ENCODE data around the gene TEX48.

TEX48 gene

GRCh38 chr9:114666401-114666800 is 15.6 kb downstream of the TEX48 start:
- H3K27ac ChIP-seq (ENCODE audit: low read depth, low read length): no peak overlapping the region
- no peak overlapping the region for H4K8ac ChIP-seq (ENCODE audit: low read depth, low read length)
- no peak overlapping the region for H4K5ac ChIP-seq (ENCODE audit: low read length)
- no peak overlapping the region for H3K23ac ChIP-seq (ENCODE audit: low read length)
- H3K4me2 ChIP-seq (ENCODE audit: low read length): no peak overlapping the region
- H3K4ac ChIP-seq (ENCODE audit: low read depth, low read length): no peak overlapping the region
- no peaks in the 10 kb centered on the region for H3K4me1 ChIP-seq (ENCODE audit: control insufficient read depth, low read depth, low read length)
- no peak for DNase-seq
- no peak overlapping the region for H2BK15ac ChIP-seq (replicated peaks; ENCODE audit: low read depth)
- H3K4me3 ChIP-seq (ENCODE audit: low read length): no peak overlapping the region
- H2AK5ac ChIP-seq (ENCODE audit: low read length): no peak overlapping the region
- WGBS (ENCODE audit: extremely low coverage, insufficient coverage, low lambda C conversion rate): no CpG with 5 or more reads among the region's 5 CpGs
- H3K79me1 ChIP-seq (ENCODE audit: low read length): no peaks in the 10 kb centered on the region
- no peaks in the 10 kb centered on the region for H3K36me3 ChIP-seq (ENCODE audit: control insufficient read depth, insufficient read depth, low read length)
- H3K79me2 ChIP-seq (ENCODE audit: control insufficient read depth, insufficient read depth, low read length): no peaks in the 10 kb centered on the region
- no peak overlapping the region for H2BK5ac ChIP-seq (ENCODE audit: low read length)
- H3K27me3 ChIP-seq (ENCODE audit: insufficient read depth, low read length, poor library complexity): no peaks in the 10 kb centered on the region
- no peak overlapping the region for H3K56ac ChIP-seq (ENCODE audit: low read length)
- no peak overlapping the region for H2BK120ac ChIP-seq (ENCODE audit: low read depth, low read length)
- H3K18ac ChIP-seq (ENCODE audit: low read length): no peak overlapping the region
- no peak overlapping the region for H3K9ac ChIP-seq (ENCODE audit: low read length)

- H3K79me1 ChIP-seq (ENCODE audit: low read length): no peaks in the 10 kb centered on the region
- no peak overlapping the region for H2BK5ac ChIP-seq (ENCODE audit: low read length)
- WGBS (ENCODE audit: extremely low coverage, insufficient coverage, low lambda C conversion rate): no CpG with 5 or more reads among the region's 3 CpGs
- H4K5ac ChIP-seq (ENCODE audit: low read length): no peak overlapping the region
- H2AK5ac ChIP-seq (ENCODE audit: low read length): no peak overlapping the region
- H3K27me3 ChIP-seq (ENCODE audit: insufficient read depth, low read length, poor library complexity): no peaks in the 10 kb centered on the region
- no peak overlapping the region for H4K8ac ChIP-seq (ENCODE audit: low read depth, low read length)
- H3K4me3 ChIP-seq (ENCODE audit: low read length): no peak overlapping the region
- H3K23ac ChIP-seq (ENCODE audit: low read length): no peak overlapping the region
- no peak overlapping the region for H3K9ac ChIP-seq (ENCODE audit: low read length)
- H2BK120ac ChIP-seq (ENCODE audit: low read depth, low read length): no peak overlapping the region
- no peak overlapping the region for H3K27ac ChIP-seq (ENCODE audit: low read depth, low read length)
- no peaks in the 10 kb centered on the region for H3K36me3 ChIP-seq (ENCODE audit: control insufficient read depth, insufficient read depth, low read length)
- H3K4me1 ChIP-seq (ENCODE audit: control insufficient read depth, low read depth, low read length): no peaks in the 10 kb centered on the region
- no peak overlapping the region for H3K56ac ChIP-seq (ENCODE audit: low read length)
- H2BK15ac ChIP-seq (replicated peaks; ENCODE audit: low read depth): no peak overlapping the region
- DNase-seq: no peak
- H3K4ac ChIP-seq (ENCODE audit: low read depth, low read length): no peak overlapping the region
- no peak overlapping the region for H3K18ac ChIP-seq (ENCODE audit: low read length)
- no peaks in the 10 kb centered on the region for H3K79me2 ChIP-seq (ENCODE audit: control insufficient read depth, insufficient read depth, low read length)
- no peak overlapping the region for H3K4me2 ChIP-seq (ENCODE audit: low read length)
Measured at GRCh38 chr9:114664181-114664580, 17.8 kb downstream of the TEX48 start.

GRCh38 chr9:114662081-114662989 is 19.7 kb downstream of the TEX48 start:
- Histone ChIP-seq H3K27ac (ENCODE audit: low read depth, low read length) (no peak overlapping the region), H3K4me1 (ENCODE audit: control insufficient read depth, low read depth, low read length) (no peaks in the 10 kb centered on the region), H3K18ac (ENCODE audit: low read length) (no peak overlapping the region), H3K79me2 (ENCODE audit: control insufficient read depth, insufficient read depth, low read length) (no peaks in the 10 kb centered on the region), H3K23ac (ENCODE audit: low read length) (no peak overlapping the region), H2BK15ac (replicated peaks; ENCODE audit: low read depth) (no peak overlapping the region), H3K56ac (ENCODE audit: low read length) (peak overlapping the region; percentile 50), H2AK5ac (ENCODE audit: low read length) (no peak overlapping the region), H3K27me3 (ENCODE audit: insufficient read depth, low read length, poor library complexity) (no peaks in the 10 kb centered on the region), H4K8ac (ENCODE audit: low read depth, low read length) (no peak overlapping the region), H4K5ac (ENCODE audit: low read length) (no peak overlapping the region), H3K9ac (ENCODE audit: low read length) (no peak overlapping the region), H3K4me2 (ENCODE audit: low read length) (no peak overlapping the region), H2BK120ac (ENCODE audit: low read depth, low read length) (no peak overlapping the region), H3K79me1 (ENCODE audit: low read length) (no peaks in the 10 kb centered on the region), H3K4ac (ENCODE audit: low read depth, low read length) (no peak overlapping the region), H2BK5ac (ENCODE audit: low read length) (no peak overlapping the region), H3K36me3 (ENCODE audit: control insufficient read depth, insufficient read depth, low read length) (no peaks in the 10 kb centered on the region), H3K4me3 (ENCODE audit: low read length) (no peak overlapping the region)
- no CpG with 5 or more reads among the region's 10 CpGs for whole genome bisulfite sequencing (ENCODE audit: extremely low coverage, insufficient coverage, low lambda C conversion rate)
- peak; percentile 63 for DNase-seq

- H4K5ac ChIP-seq (ENCODE audit: low read length): no peak within 1 kb of the TSS
- H3K23ac ChIP-seq (ENCODE audit: low read length): no peak within 1 kb of the TSS
- H3K27me3 ChIP-seq (ENCODE audit: insufficient read depth, low read length, poor library complexity): no peaks in the 10 kb centered on the region
- no peak within 1 kb of the TSS for H4K8ac ChIP-seq (ENCODE audit: low read depth, low read length)
- H3K27ac ChIP-seq (ENCODE audit: low read depth, low read length): no peak within 1 kb of the TSS
- H2BK5ac ChIP-seq (ENCODE audit: low read length): no peak within 1 kb of the TSS
- H3K79me2 ChIP-seq (ENCODE audit: control insufficient read depth, insufficient read depth, low read length): no peaks in the 10 kb centered on the region
- H3K4me2 ChIP-seq (ENCODE audit: low read length): no peak within 1 kb of the TSS
- H3K4me3 ChIP-seq (ENCODE audit: low read length): no peak within 1 kb of the TSS
- no peaks in the 10 kb centered on the region for H3K36me3 ChIP-seq (ENCODE audit: control insufficient read depth, insufficient read depth, low read length)
- H3K4ac ChIP-seq (ENCODE audit: low read depth, low read length): no peak within 1 kb of the TSS
- H3K9ac ChIP-seq (ENCODE audit: low read length): no peak within 1 kb of the TSS
- no peak within 1 kb of the TSS for H2AK5ac ChIP-seq (ENCODE audit: low read length)
- H2BK120ac ChIP-seq (ENCODE audit: low read depth, low read length): no peak within 1 kb of the TSS
- H3K56ac ChIP-seq (ENCODE audit: low read length): no peak within 1 kb of the TSS
- no peaks in the 10 kb centered on the region for H3K79me1 ChIP-seq (ENCODE audit: low read length)
- no CpG with 5 or more reads among the region's 6 CpGs for WGBS (ENCODE audit: extremely low coverage, insufficient coverage, low lambda C conversion rate)
- H2BK15ac ChIP-seq (replicated peaks; ENCODE audit: low read depth): no peak within 1 kb of the TSS
- no peak for DNase-seq
- no peak within 1 kb of the TSS for H3K18ac ChIP-seq (ENCODE audit: low read length)
- no peaks in the 10 kb centered on the region for H3K4me1 ChIP-seq (ENCODE audit: control insufficient read depth, low read depth, low read length)
Measured at GRCh38 chr9:114657705-114658104, 24.3 kb downstream of the TEX48 start, which contains the start of gene TEX53. TEX53 (minus strand) TSS chr9:114657805; CDS start chr9:114657774, 31 bp downstream.

GRCh38 chr9:114656301-114656700 is 25.7 kb downstream of the TEX48 start:
- Histone ChIP-seq H3K79me2 (ENCODE audit: control insufficient read depth, insufficient read depth, low read length) (no peaks in the 10 kb centered on the region), H3K27me3 (ENCODE audit: insufficient read depth, low read length, poor library complexity) (no peaks in the 10 kb centered on the region), H3K79me1 (ENCODE audit: low read length) (no peaks in the 10 kb centered on the region), H2BK5ac (ENCODE audit: low read length) (no peak overlapping the region), H4K5ac (ENCODE audit: low read length) (no peak overlapping the region), H2AK5ac (ENCODE audit: low read length) (no peak overlapping the region), H3K4ac (ENCODE audit: low read depth, low read length) (no peak overlapping the region), H3K23ac (ENCODE audit: low read length) (no peak overlapping the region), H3K36me3 (ENCODE audit: control insufficient read depth, insufficient read depth, low read length) (no peaks in the 10 kb centered on the region), H3K9ac (ENCODE audit: low read length) (no peak overlapping the region), H3K27ac (ENCODE audit: low read depth, low read length) (no peak overlapping the region), H3K4me3 (ENCODE audit: low read length) (no peak overlapping the region), H3K56ac (ENCODE audit: low read length) (no peak overlapping the region), H4K8ac (ENCODE audit: low read depth, low read length) (no peak overlapping the region), H3K4me2 (ENCODE audit: low read length) (no peak overlapping the region), H2BK120ac (ENCODE audit: low read depth, low read length) (no peak overlapping the region), H3K4me1 (ENCODE audit: control insufficient read depth, low read depth, low read length) (no peaks in the 10 kb centered on the region), H2BK15ac (replicated peaks; ENCODE audit: low read depth) (no peak overlapping the region), H3K18ac (ENCODE audit: low read length) (no peak overlapping the region)
- DNase-seq: no peak
- WGBS (ENCODE audit: extremely low coverage, insufficient coverage, low lambda C conversion rate): no CpG with 5 or more reads among the region's 12 CpGs

Measured in mesendoderm (in vitro differentiated cells).